Activated T-cell treated with anti-CD3 and anti-CD28 coated beads, Interleukin-2, amount 50 U/mL, for 1 hour (primary cell): Measurements from ENCODE around the gene PPP1R17.

Experiments used
- DNase-seq: peaks from one replicate; pipeline ENCODE4 v3.0.0-alpha.2; 2020

PPP1R17 gene

DNA sequence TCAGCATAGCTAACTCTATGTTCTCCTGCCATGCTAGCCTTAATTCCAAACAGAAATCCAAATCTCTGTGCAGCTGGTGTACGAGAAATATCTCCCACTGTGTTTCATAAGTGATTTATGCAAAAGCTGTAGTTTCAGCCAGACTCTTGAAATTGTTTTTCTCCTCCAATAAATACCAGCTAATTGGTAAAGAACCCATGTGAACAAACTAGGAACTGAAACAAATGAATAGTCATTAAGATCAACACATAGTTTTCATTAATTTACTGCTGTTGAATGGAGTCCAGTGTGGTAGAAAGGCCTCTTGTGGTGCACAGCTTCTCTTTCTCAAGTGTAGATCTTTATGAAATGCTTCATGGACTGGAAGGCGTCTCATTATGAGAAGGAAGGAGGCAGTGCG is 18.4 kb downstream of the PPP1R17 start:
- DNase-seq, result no peak

DNA sequence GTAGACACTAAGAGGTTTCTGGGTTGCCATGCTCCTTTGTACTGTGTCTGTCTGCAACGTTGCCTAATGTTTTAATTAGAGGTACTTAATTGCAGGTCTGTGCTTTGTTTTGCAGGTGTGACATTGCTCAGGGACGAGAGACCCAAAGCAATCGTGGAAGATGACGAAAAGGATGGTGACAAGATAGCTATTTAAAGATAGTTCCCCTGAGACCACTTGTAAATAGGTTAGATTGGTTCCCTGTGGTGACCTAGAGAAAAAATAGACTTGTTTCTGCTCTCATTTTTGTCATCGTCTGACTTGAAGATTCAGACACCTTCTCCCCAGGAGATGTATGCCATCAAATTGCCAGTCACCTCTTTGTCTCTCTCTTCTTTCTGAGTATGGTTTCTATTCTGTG is 20.1 kb downstream of the PPP1R17 start:
- DNase-seq, result no peak

DNA sequence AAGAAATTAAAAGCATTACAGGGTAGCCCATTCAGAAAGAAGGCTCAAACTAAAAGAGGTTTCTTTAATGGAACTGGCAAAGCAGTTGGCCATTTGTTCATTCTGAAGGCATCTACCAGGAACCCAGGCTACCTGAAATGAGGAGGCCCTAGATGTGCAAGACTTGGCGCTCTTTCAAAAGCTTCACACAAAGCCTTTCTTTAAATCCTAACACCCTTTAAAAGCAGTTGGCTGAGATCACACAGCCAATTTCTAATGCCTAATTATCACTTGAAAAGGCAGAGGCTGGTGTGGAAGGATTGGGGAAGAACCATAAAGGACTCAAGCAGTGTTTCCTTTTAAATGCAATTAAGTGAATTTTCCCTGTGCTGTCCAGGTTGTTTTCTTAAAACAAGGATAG is 23.2 kb downstream of the PPP1R17 start:
- no peak for DNase-seq

DNA sequence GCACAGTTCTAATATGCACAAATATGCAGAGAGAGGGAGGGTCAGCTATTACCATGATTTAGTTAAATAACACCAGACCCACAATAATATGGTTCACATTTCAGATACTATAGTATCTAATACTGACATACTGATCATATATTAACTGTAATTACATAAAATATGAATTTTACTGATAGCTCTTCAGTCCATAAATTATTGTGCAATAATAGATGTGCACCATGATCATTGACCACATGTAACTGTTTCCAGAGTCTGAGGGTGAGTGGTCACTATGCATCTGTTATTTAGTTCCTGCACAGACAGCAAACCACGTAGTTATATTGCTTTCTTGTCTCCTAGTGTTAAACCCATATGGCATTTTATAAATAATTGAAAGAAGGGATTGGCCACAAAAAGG is 29.3 kb downstream of the PPP1R17 start:
- DNase-seq, result no peak

DNA sequence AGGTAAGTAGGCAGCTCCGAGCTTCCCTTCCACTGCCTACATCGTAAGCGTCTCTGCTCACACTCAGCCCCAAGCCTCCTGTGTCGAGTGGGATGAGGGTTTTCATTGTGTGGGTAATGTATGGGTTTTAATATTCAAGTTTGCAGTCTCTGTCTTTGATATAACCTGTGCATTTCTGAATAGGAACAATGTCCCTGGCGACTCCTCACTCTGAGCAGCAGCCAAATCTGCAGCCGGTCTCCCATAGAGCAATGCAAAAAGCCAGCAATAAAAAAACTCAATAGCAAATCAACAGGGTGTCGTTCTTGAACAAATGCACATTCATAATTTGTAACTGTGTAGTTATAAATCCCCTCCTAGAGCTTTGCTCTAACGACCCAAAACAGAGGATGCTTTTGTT is 33.4 kb downstream of the PPP1R17 start:
- DNase-seq, result no peak

DNA sequence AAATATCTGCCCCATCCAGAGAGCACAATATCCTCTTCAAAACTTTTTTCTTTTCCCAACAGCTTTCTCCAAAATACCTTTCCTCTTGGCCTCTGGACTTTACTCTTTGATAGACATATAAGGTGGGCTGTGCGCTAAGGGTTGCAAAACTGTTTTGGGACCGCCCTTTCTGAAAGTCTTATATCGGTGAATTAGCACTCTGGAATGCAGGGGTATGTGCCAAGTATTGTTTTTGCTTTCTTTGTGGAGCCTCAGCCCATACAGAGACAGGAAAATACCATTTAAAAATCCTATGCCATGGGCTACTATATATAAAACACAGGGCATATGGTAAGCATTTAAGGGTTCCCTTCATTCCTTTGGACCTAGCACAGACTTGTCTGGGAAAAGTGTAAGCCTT is 37.7 kb downstream of the PPP1R17 start:
- DNase-seq, result no peak

DNA sequence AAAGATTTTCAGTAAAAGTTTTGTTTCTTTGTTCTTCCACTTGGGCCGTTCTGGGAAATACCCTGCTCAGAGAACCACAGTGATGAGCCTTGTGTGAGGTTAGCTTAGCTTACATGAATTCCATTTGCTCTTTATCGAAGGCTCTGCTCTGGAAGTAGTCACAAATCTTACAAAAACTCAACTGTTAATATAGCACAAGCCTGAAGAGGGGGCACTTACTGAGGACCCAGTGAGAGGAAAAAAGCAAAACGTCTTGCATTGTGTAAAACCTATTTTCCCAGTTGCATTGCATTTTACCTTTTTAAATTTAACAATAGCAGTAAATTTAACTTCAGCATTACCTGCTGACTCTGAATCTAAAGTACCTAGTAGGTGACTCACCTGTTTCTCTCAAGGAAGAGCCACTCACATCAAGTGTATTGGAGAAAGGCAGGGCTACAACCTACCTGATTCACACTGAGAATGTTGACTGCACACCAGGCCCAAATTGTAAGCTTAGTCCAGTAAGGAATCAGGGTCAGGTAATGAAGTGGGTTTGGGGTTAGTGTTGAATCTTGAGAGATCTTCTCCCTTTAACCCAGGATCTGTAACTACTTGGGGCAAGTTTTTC is 42.3 kb downstream of the PPP1R17 start:
- no peak for DNase-seq

DNA sequence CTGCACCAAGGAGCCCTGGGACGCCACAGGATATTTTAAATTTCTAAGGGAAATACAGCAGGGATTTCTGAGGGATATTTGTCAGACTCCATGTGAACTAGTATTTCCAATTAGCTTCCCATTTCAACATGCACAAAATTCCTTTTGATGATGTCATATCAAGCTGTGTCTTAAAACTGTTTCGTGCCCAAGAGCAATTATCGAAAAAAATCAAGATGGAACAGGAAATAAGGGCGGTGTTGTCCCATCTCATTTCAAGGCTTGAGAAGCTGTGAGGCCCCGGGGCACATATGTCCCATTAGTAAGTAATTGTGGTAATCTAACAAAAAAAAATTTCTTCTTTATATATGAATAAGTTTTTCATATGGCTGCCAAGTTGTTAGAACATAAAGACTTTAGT is 47.4 kb downstream of the PPP1R17 start:
- DNase-seq, result no peak

DNA sequence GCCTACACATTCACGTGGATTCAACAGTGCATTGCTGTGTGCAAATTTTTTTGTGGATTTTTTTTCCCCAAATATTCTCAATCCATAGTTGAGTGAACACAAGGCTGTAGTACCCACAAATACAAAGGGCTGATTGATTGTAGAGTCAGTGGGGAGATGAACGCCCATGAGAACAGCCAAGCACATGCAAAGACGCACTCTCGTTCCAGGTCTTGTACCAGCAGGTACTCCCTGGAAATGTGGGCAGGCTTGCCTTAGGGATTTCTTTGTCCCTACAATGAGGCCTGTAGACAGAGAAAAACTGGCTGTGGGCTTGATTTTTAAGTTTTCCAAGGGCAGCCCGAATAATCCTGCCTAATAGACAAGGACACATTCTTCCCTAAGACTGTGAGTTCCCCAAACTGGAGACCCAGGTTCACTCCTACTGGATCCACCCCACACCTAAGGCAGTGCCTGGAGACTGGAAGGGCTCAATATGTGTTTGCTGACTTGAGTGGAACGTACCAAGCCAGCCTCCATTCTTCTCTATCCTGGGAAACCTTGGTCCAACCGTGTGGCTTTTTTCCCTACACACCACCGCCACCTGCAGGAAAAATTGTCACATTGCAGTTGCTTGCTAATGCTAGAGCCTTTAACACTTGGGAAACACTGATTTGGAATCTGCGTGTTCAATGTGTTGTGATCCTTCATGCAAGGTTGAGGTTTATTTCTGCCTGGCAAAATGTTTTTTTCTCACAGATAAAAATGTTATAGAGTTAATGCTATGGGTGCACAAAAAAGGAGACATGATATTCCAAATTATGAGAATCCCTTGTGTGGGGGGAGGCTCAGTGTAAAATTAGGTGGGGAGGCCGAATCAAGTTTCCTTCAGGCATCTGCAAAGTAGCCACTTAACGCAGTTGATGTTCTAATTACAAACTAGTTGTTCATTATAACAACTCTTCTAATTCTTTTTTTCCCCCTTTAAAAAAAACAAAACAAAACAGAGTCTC is 49.3 kb downstream of the PPP1R17 start:
- no peak for DNase-seq

DNA sequence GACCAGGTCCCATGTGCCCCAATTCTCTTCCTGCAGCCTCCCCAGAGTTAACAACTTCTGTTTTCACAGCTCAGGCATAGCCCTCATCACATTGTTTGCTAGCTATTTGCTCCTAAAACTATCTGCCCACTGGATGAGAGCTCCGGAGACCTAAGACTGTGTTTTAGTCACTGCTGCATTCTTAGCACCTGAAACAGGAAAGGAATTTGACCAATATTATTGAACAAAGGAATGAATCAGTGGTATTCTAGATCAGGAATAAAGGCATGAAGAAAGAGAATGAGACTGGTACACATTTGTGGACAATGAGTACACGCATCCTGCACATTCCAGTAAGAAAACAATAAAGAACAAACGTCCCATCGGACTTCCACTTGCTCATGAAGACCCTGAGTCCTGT is 54.8 kb downstream of the PPP1R17 start:
- DNase-seq, result no peak

DNA sequence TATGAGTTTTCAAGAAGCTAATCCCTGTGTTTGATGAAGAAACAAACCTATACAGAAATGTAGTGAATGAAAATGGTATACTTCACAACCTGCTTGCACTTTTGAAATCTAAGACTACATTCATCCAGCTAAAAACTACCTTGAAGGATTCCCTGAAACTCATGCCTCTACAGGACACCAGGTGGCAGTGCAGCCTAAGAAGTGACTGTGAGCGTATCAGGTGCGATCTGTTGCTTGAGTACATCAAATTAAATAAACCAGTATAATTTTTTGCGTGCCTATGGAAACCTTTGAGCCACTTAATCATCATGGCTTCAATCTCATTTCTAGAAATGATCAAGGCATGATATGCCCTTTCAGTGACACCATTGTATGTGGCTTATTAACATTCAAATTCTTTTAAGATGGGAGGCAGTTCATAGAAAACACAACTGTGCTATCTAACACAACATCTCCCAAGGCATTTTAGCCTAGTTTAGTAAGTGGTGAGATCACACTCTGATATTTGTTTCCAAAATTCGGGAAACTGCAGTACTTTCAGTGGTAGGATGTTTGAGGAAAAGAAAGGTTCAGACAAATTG is 57.4 kb downstream of the PPP1R17 start:
- DNase-seq, result no peak

DNA sequence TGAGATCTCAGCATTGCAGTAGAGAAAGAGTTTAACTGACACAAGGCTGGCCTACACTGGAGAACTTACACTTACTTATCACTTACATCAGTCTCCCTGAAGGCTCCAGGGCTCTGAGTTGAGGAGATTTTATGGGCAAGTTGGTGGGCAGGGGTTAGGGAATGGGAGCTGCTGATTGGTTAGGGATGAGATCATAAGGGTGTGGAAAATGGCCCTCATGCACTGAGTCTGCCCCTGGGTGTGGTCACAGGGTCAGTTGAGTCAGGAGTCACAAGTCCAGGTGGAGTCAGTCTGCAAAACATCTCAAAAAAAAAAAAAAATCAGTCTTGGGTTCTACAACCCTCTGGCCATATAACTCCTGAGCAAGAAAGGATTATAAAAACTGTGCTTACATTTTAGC is 60.5 kb downstream of the PPP1R17 start:
- DNase-seq, result no peak

DNA sequence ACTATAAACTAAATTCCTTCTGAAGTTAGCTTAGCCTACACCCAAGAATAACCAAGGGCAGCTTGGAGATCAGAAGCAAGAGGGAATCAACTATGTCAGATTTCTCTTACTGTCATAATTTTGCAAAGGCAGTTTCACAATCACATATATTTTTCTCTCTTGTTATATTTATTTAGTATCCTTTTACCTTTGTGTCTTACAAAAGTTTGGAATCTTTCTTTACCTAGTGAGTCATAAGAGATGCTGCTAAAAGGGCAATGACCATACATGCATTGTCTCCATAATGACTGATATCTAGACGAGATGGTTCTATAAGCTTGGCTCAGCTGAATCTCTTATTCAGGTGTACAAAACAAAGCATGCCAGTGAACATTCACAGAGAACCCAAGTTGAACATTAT is 61.1 kb downstream of the PPP1R17 start:
- DNase-seq, result no peak

DNA sequence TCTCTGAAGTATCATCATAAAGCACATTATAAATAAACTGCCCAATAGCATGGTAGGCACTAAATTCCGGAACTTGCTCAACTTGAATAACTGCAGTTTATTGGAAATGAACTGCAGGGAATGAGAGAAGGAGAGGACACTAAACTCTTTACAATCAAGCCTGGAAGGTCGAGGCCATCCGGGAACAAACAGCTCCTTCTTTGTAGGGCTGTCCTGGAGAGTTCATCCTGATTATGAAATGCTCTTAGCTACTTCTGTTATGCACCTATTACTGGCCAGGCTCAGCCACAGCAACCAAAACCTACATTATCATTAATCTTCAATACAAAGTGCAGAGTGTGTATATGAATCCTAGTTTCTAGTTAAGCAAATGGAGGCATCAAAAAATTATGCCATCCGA is 64.7 kb downstream of the PPP1R17 start:
- DNase-seq, result no peak
